ENCODE results near the gene BEND6.

The BEND6 gene

DNA sequence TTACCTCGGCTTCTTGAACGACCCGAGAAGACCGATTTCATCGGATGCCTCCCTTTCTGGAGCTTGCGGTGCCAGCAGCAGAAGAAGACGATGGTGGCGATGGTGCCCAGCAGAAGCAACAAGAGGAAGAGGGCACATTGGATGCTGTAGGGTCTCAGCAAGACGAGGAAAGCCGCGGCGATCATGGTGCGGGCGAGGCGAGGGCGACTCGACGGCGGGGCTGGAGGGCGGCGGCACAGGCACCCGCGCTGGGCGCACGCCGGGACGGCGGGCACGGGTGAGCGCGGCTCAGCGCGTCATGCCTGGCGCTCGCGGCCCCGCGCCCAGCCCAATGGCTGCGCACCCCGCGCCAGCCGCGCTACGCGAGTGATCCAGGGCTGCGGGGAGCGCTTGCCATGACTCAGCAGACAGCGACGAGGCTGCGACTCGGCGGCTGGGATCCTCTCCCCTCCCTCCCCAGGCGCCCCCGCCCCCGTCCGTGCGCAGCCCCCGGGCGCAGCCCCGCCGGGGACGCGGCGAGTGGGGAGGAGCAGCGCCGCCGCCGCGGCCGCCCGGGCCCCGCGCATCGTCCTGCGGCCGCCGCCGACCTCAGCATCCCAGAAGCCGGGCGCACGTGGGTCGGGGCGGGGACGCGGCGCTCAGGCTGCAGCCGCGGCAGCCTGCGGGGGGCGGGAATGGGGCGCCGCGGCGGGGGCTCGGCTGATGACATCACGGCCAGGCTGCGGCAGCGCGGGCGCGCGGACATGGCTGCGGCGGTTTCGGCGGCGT lies at the start of gene BEND6:
BEND6 (plus strand) TSS at position 705 of the 768 bp plus-strand sequence. CDS start 26,704 bp downstream, outside the sequence.
- DNase-seq = peak; percentile 53

DNA sequence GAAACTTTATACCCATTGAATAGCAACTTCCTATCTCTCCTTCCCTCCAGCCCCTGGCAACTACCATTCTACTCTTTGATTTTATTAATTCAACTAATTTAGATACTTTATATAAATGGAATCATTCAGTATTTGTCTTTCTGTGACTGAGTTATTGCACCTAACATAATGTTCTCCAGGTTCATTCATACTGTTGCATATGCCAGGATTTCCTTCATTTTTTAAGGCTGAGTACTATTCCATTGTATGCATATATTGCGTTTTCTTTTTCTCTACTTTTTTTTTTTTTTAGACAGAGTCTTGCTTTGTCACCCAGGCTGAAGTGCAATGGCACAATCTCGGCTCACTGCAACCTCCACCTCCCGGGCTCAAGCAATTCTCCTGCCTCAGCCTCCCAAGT lies 49.5 kb upstream of the BEND6 start:
- no peak for DNase-seq

DNA sequence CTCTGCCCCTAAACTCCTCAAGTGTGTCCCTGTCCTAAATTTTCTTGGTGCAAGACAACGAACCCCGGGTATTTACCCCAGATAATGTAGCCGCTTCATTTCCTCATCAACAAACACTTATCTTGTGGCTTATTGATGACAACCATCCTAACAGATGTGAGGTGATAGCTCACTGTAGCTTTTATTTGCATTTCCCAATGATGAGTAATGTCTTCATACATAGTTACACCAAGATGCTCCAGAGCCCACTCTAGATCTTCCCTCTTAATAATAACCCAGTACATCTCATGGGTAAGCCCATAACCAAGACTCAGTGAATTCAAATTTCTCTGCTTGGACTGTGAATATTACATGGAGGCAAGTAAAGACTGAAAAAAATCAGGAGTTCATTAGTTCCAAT lies 48.2 kb upstream of the BEND6 start:
- DNase-seq = no peak

GRCh38 chr6:56909115-56909907 lies 45.6 kb upstream of the BEND6 start:
- no peak for DNase-seq

DNA sequence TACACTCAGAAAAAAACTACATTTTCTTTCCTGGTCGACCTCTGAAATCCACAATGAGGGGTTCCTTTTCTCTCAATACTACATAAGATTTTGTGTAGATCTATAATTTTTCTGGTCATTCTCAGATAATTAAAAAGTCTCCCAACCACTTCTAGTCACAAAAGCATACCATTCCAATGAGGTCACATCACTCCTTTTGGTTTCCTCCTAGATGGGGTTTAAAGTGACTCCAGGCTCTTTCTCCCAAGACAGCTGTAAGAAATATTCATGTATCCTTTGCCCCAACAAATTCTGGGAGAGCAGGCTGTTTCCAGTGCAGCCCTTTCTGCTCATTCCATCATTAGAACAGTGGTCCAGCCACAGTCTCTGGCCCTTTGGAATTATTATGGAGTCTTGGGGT lies 43.1 kb upstream of the BEND6 start:
- DNase-seq = no peak

DNA sequence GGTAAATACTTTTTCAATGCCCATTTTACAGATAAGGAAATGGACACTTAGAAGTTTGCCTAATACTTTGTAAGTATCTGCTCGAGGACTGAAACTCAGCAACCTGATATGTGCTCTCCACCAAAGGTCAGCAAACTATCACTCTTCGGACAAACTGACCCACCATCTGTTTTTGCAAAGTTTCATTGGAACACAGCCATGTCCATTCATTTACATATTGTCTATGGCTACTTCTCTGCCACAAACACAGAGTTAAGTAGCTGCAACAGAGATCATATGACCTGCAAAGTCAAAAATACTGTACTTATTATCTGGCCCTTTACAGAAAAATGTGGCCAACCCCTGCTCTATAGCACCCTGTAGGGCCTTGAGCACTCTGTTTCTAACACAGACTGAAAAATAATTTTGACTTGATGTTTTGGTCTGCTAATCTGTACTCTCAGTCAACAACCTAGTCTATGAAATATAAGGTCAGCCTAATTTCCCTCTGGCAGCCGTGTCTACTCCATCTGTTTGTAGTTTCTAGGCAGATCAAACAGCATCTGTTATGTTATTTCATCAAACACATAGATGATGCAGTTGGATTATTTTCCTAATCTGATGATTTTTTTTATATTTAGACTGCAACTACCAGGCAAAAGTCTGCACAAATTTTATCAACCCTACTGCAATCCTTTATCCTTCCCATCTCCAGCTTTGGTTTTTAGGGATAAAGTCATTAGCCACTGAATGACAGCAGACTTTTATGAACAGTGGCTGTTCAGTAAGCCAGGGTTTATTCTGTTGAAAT lies 41.4 kb upstream of the BEND6 start:
- no peak for DNase-seq

DNA sequence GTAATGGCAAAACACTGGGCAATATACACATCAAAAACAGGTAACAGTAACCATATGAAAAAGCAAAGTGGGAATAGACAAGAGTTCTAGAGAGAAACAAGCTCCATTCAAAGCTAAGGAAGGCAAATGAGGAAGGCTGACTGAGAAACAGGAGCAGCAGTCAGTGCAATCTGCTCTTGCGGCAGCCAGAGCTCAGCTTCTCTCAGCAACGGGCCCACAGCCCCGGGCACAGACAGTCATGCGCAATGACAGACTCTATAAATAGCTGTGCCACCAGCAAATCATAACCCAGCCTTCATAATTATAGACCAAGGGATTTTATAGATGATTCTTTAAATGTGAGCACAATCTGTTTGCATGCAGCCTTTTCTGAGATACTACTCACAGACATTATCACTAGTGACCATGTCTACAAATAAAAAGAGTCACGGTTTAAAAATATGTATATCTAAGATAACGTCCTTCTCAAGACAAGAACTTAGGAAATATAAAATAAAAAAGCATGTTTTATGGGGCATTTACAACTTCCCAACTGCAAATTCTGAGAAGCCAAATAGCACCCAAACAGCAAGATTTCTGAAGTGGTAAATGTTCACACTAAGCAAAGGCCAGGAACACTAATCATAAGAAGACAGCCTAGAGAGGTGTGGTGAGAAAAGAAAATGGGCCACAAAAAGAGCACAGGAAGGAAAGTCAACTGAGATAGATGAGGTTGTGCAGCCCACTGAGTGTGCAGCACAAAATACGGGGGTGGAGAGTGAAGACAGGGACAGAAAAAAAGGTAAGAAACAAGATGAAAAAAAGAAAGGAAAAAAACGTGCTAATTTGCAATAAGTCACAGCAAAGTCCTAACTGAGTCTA lies 39.9 kb upstream of the BEND6 start:
- DNase-seq = peak; percentile 21

- no peak for DNase-seq
Measured at GRCh38 chr6:56915832-56916231, 39.1 kb upstream of the BEND6 start.

DNA sequence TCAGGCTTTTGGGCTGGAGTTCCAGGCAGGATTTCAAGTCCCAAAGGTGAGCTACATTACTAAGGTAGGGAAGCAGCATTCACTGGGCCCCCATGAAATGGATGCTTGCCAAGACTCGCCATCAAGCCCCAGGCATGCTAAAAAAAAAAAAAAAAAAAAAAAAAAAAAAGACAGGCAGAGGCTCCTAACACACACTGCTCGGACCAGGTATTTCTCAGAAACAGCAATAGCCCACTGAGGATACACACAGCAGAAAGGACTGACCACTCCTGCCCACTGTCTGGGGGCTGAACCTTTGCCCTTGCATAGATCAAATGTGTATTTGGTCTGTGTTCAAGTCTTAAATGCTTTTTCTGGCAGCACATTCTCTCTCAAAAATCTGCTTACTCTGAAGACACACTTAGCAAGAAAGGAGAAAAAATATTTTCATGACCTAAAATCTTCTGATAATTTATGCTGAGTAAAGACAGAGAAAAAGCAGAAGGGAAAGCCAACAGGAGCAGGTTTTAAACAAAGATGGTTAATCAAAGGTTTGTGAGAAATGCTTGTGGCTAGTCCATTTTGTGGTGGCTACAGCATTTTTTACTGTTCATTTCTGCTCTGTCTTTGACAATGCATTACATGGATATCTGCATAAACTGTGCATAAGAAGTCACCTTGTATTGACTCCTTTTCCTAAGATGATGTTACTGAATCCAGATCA lies 37.9 kb upstream of the BEND6 start:
- DNase-seq = no peak

GRCh38 chr6:56922645-56923044 lies 32.3 kb upstream of the BEND6 start:
- DNase-seq = no peak

DNA sequence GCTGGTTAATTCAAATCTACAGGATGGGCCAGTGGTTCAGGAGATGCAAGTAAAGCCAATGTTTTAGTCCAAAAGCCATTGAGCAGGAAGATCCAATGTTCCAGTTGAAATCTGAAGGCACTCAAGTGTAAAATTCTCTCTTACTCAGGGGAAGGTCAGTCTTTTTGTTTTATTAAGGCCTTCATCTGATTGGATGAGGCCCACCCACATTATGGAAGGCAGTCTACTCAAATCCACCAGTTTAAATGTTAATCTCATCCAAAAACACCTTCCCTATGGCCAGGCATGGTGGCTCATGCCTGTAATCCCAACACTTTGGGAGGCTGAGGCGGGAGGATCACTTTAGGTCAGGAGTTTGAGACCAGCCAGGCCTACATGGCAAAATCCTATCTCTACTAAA lies 31.3 kb upstream of the BEND6 start:
- DNase-seq = no peak

DNA sequence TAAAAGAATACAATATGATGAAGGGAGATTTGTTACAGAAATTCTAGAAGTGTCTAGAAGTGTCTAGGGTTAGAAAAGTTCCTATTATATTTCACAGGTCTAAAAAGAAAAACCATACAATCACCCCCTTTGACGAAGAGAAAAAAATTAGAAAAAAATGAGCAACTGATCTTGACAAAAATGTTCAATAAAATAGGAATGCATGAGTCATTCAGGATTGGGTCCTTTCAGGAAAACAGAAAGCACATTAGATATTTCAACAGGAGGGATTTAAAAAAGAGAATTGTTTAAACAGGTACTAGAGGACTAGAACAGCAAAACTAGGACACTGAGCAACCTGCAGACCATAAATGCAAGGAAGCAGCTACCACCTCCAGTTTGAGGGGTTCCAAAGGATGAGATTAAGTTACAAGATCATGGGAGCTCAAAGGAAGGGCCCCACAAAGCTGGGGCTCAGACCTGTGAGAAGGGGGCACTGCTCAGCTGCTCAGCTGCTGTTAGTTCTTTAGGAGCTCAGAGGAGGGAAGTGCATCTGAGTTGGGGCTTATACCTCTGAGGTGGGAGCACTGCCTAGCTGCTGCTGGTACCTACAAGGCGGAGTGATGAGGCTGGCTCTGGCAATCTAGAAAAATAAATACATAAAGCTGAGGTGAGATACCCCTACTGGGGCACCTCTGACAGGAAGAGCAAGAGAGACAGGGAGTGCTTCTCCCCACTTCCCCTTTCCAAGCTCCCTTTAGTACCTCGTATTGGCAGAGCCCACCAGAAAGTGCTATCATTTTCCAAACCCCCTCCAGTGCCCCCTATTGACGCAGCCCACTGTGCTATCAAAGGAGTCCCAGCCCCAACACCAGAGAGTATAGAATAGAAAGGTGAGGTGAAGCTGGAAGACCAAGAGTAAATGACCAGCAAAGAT lies 27.1 kb upstream of the BEND6 start:
- no peak for DNase-seq

DNA sequence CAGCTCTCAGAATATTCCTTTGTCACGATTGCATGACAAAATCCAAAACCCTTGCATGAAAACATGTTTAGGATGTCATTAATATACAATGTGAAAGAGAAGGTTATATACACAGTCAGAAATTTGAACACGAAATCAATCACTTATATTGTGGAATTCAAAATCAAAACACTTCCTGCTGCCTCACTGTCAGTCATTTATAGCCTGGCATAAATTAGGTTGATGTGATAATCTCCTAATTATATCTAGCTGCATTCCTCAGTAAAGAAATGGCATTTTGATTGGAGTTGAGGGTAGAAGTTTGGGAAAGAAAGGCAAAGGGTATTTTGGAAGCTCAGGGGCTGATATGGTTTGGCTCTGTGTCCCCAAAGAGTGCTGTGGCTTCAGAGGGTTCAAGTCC lies 24.1 kb upstream of the BEND6 start:
- no peak for DNase-seq

DNA sequence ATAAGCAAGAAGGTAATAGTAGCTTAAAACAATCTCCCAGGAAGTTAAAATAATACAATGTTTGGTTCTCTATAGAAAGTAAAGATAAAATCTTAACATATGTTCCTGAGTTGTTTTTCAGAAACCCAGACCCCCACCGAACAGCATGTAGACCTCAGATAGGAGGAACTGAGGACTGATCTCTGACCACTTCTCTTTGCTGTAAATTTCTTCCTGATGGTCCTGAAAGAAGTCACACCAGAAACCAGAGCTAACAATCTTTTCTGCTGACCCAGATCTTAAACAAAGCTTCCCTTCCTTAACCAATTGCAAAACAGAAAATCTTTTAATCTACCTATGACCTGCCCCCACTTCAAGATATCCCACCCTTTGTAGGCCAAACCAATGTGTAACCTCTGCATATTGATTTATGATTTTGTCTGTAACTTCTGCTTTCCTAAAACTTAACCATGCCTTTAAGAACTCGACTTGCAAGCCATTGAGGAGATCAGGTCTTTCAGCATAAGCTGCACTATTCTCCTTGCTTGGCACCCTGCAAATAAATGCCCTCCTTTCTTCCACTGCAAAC lies 21.9 kb upstream of the BEND6 start:
- no peak for DNase-seq

DNA sequence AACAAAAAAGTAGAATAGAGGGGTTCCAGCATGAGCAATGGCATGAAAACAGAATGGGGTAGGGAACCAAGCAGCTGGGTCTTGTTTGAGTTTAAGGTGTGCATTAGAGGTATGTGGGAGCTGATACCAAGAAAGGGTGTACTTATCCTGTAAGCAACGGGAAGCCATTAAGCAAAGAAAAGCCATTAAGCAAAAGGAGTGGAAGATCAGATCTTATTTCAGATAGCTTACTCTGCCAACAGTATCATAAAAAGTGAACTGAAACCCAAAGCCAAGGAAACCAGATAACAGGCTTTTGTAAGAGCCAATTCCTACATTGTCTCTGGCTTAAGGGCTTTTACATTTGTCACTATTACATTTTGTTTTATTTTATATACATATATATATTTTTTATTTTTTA lies 21.3 kb upstream of the BEND6 start:
- peak; percentile 19 for DNase-seq

GRCh38 chr6:56934876-56935275 lies 20.0 kb upstream of the BEND6 start:
- no peak for DNase-seq

DNA sequence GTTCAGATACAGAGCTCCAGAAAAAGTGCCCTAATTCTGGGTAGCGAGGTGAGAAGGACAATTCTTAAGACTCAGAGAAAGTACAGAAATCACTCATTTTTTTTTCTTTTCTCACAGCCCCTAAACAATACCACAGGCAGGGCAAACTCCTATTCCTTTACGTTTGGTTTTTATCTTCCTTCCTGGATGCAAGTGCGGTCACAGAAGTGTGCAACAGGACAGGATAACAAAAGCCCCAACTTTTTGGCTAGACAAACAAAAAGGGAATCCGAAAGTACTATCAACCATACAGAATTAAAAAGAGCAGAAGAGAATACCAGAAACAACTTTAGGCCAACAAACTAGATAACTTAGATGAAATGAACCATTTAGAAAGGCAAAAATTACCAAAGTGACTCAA lies 18.4 kb upstream of the BEND6 start:
- no peak for DNase-seq

- DNase-seq = peak; percentile 43
Measured at GRCh38 chr6:56938649-56939191, 16.2 kb upstream of the BEND6 start.

DNA sequence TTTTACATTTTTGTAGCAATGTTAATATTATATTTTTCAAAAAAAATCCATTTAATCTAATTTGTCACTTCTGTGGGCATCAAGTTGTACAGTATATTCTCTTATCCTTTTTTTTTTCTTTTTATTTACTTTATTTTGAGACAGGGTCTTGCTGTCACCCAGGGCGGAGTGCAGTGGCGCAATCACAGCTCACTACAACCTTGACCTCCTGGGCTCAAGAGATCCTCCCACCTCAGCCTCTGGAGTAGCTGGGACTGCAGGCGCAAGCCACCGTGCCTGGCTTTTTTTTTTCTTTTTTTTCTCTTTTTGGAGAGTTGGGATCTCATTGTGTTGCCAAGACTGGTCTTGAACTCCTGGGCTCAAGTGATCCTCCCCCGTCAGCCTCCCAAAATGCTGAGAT lies 14.4 kb upstream of the BEND6 start:
- no peak for DNase-seq

GRCh38 chr6:56940977-56941376 lies 13.9 kb upstream of the BEND6 start:
- DNase-seq = no peak

Data from suppressor macrophage treated with lipopolysaccharide for 4 hours (primary cell).